Stimulated activated CD8-positive, alpha-beta memory T cell treated with anti-CD3 and anti-CD28 coated beads, Interleukin-2, amount 100 ng/mL, for 1 hour (primary cell): ENCODE data around the gene CDC42BPB.

Source experiments
- DNase-seq, 2 donors: peaks; one replicate each; pipeline ENCODE4 v3.0.0-alpha.2; 2020; ENCODE audit warnings: low read depth in 2 of 2

The CDC42BPB gene

DNA sequence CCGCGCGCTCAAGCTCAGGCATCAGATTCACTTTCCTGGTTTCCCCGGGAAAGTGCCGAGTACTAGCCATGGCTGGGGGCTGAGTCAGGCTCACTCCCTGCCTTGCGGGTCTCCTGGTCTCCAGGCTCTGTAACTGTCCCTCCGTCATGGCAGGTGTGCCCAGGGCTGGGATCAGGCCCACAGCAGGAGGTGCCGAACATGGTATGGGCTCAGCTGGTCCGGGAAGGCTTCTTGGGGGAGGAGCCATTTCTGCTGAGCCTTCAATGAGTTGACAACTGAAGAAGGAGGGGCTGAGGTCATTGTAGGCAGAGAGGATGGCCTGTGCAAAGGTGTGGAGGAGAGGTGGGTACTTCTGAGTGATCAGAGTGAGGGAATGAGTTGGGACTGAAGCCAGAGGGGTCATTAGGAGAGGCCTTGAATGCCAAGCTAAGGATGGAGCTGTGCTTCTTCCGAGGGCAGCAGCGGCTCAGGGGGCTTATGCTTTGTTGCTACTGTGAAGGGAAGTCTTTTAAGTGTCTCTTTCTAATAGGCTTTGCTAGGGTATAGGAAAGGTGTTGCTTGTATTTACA is 37.9 kb upstream of the CDC42BPB start:
- no peak for DNase-seq

- no peak for DNase-seq
These were observed 37.3 kb upstream of the CDC42BPB start, which contains the start of gene EXOC3L4 for GRCh38 chr14:103094406-103095209. EXOC3L4 (plus strand) TSS chr14:103094725; CDS start chr14:103100220, 5,495 bp downstream.

GRCh38 chr14:103093856-103094405 is 36.6 kb upstream of the CDC42BPB start:
- DNase-seq: no peak

GRCh38 chr14:103091883-103092222 is 34.5 kb upstream of the CDC42BPB start:
- no peak for DNase-seq

- DNase-seq: peak; percentile 55 to 61
These were observed 33.9 kb upstream of the CDC42BPB start for GRCh38 chr14:103091041-103091882.

- DNase-seq: no peak
These were observed 33.2 kb upstream of the CDC42BPB start for GRCh38 chr14:103090481-103091020.

GRCh38 chr14:103089386-103090335 is 32.3 kb upstream of the CDC42BPB start:
- DNase-seq: no peak

DNA sequence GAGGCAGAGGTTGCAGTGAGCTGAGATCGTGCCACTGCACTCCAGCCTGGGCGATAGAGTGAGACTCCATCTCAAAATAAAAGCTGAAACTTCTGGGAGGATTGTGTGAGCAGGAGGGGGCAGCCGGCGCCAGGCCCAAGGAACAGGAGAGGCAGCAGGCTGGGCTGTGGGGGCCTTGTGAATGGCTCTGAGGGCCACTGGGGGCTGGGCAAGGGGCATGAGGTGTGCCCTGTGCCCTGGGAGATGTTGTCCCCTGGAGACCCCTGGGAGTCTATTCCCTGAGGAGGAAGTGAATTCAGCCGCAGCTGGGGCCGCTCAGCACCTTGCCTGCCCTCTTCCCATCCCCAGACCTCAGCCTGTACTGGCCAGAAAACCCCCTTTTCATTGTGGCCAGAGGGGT is 31.6 kb upstream of the CDC42BPB start:
- no peak for DNase-seq

DNA sequence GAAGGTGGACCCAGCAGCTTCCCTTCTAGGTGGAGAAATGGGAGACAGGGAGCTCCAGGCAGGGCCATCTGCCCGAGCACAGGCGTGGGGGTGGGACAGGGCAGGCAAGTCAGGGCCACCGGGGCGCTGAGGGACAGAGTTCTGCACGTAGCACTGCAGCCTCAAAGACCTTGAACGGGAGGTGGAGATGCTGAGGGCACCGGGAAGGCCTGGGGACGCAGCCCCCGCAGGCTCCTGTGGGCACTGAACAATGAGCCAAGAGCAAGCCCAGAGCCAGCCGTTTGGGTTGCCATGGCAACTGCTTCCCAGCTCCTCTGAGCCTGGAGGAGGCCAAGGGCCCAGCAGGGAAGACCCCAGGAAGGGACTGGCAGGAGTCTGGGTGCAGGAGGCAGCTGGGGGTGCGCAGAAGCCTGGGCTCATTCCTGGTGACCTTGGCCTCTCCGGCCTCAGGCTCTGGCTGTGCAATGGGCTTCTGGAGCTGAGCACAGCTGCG is 30.0 kb upstream of the CDC42BPB start:
- no peak for DNase-seq

DNA sequence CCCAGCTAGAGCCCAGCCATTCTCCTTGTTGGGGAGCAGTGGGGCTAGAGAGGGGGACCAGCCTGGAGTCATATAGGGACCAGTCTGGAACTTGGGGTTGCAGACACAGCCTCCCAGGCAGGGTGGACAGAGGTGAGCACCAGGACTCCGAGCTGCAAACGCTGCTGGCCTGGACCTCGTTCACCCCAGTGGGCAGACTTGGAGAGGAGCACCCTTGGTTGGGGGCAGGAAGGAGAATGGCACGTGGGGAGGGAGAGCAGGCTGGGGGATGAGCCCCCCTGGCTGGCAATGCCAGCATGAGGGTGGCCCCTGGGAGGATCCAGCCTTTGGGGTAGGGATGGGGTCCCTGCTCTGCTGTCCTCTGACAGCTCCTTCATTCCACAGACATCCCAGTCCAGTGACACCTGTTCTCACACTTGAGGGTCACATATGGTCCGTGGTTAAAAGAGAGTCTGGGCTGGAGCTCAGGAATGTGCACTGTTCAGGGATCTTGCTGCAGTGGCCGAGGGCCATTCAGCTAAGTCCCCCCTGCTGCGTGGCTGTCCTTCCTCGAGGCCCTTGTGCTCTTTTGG is 29.5 kb upstream of the CDC42BPB start:
- no peak for DNase-seq

DNA sequence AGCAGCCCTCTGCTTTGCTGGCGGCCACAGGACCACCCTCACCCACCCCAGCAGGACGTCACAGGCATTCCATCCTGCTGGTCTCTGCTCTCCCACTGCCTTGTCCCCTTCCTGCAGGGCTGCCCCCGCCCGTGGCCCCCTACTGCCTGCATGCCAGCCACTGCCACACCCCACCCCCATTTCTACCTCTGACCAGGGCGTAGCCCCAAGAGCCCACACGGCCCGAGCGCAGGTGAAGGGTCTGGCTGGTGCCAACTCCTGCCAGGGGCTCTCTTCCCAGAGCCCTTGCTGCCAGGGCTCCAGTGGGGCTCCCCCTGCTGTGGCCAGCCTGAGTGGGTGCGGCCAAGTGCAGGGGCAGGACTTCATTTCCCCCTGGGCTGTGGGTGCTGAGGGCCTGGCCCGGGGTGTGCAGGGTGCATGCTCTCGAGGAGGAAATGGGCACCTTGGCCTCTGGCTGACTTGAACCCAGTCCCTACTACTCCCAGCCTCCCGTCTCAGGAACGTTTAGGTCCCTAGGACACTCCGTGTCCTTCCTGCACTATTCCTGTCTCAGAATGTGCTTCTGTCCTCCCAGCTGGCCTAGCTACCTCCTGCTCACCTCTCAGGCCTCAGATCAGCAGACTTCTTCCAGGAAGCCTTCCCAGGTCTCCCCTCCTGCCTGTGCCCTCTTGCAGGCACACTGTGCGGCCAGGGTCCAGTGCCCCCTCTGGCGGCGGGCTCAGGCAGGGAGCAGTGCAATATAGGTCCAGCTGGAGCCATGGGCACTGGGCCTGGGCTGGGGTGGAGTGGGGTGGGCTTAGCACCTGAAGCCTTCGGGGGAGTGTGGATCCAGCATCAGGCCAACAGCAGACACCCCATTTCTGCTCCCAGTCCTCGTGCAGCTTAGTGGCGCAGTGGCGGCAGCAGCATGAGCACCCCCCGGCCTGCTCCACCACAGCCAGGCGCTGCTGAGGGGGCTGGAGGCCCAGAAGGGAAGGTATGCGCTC is 28.1 kb upstream of the CDC42BPB start:
- no peak for DNase-seq

GRCh38 chr14:103084021-103084919 is 26.9 kb upstream of the CDC42BPB start, which contains the start of gene LBHD2:
LBHD2 (plus strand) TSS chr14:103084210; CDS start chr14:103086013, 1,803 bp downstream.
- DNase-seq: no peak

DNA sequence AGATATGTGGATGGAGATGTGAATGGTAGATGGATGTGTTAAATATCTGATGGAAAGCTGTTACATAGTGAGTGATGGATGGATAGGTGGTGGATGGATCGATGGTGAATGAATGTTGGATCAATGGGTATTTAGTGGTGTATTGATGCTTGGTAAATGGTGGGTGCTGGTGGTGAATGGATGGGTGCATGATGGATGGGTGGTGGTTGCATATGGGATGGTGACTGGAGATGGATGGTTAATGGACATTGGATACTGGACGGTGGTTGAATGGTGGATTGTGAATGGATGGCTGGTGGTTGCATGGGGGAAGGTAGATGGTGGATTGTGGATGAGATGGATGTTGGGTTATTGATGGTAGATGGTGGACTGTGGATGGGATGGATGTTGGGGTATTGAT is 24.6 kb upstream of the CDC42BPB start:
- no peak for DNase-seq

DNA sequence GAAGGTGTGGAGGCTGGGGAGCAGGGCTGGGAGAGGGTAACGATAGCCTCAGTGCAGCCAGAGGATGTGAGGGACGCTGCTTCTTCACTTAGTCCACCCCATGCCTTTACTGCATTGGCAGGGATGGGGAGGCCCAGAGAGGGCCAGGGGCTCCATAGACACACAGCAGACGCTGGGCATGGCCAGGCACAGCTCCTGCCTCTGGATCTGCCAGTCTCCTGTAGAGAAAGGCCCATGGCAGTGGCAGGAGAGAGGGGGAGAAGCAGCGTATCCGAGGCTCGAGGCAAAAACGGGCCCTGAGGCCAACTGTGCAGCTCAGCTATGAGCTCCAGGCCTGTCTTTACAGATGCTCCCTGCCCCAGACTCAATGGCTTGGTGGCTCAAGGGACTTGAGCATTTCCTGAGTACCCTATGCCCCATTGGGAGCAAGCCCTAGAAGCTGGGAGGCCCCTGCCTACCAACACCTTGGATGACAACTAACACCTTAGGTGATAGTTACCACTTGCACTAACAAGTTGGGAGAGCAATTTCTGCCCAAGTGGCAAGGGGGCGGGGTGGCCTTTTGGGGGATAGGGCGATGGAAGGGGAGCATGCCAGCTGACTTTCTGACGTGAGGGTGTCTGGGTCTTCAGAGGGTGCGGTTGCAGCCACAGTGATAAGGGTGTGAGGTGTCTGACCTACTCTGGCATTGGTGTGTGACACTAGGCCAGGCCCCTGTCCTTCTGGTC is 21.7 kb upstream of the CDC42BPB start:
- DNase-seq: no peak

- peak; percentile 42 to 59 for DNase-seq
These were observed 21.0 kb upstream of the CDC42BPB start for GRCh38 chr14:103078420-103078749.

DNA sequence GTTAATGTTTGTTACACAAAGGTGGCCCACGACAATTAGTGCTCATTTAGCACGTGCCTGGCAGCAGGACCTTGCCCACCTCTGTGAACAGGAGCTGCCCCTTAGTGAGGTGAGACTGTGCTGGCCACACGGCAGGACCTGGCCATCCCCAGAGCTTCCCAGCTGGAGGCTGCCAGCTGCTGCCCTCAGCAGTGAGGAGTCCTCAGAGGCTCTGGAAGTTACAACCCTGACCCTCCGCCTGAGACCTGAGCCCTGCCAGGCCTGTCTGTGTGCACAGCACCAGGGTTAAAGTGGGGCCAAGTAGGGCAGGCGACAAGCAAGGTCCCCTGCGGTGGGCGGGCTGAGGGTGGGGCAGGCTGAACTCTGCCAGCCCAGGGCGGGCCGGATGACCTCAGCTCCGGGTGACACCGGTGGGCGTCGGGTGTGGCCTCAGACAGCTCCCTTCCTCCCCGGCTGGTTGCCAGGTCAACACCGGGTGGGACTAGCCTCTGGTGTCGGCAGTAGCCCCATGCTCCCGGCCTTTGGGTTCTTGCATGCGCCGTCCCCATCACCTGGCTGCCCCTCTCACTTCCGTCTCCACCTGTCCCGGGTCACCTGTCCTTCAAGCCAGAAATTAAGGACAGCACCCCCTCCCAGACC is 17.5 kb upstream of the CDC42BPB start:
- DNase-seq: no peak
